Mesendoderm (in vitro differentiated cells): ENCODE measurements around the gene CCDC6.

Experiments used
- DNase-seq: peaks from one replicate; pipeline ENCODE4 v3.0.0; 2013
- H2AK5ac ChIP-seq: 2 replicates; pipeline ENCODE4 v1.6.1; 2013; ENCODE audit warnings: low read length, inconsistent platforms
- H2BK120ac ChIP-seq: 2 replicates; pipeline ENCODE4 v1.6.1; 2013; ENCODE audit warnings: low read depth, mild to moderate bottlenecking, low read length, moderate library complexity, mixed read lengths
- H2BK15ac ChIP-seq: replicated peaks from 2 replicates; pipeline ENCODE4 v1.6.1; 2013; ENCODE audit warnings: low read depth, mild to moderate bottlenecking, moderate library complexity
- H2BK5ac ChIP-seq: 2 replicates; pipeline ENCODE4 v1.6.1; 2013; ENCODE audit warnings: low read length, inconsistent platforms
- H3K18ac ChIP-seq: 2 replicates; pipeline ENCODE4 v1.6.1; 2013; ENCODE audit warnings: mild to moderate bottlenecking, low read length, mixed read lengths
- H3K23ac ChIP-seq: one replicate; pipeline ENCODE4 v1.6.1; 2013; ENCODE audit warnings: low read length
- H3K27ac ChIP-seq: 2 replicates; pipeline ENCODE4 v1.5.1; 2013; ENCODE audit warnings: low read depth, mild to moderate bottlenecking, inconsistent platforms, low read length, moderate library complexity
- H3K27me3 ChIP-seq: 2 replicates; pipeline ENCODE4 v1.6.1; 2013; ENCODE audit warnings: low read length, control low read depth, mild to moderate bottlenecking, inconsistent platforms; ENCODE audit not compliant: insufficient read depth, poor library complexity
- H3K36me3 ChIP-seq: 2 replicates; pipeline ENCODE4 v1.6.1; 2013; ENCODE audit warnings: low read length, inconsistent platforms; ENCODE audit not compliant: control insufficient read depth, insufficient read depth
- H3K4ac ChIP-seq: one replicate; pipeline ENCODE4 v1.6.1; 2013; ENCODE audit warnings: low read depth, mild to moderate bottlenecking, low read length, moderate library complexity
- H3K4me1 ChIP-seq: 2 replicates; pipeline ENCODE4 v1.6.1; 2013; ENCODE audit warnings: low read depth, low read length, inconsistent platforms; ENCODE audit not compliant: control insufficient read depth
- H3K4me2 ChIP-seq: 2 replicates; pipeline ENCODE4 v1.6.1; 2013; ENCODE audit warnings: low read length
- H3K4me3 ChIP-seq: 2 replicates; pipeline ENCODE4 v1.5.1; 2013; ENCODE audit warnings: mild to moderate bottlenecking, low read length
- H3K56ac ChIP-seq: one replicate; pipeline ENCODE4 v1.6.1; 2013; ENCODE audit warnings: low read length
- H3K79me1 ChIP-seq: 2 replicates; pipeline ENCODE4 v1.6.1; 2013; ENCODE audit warnings: low read length, inconsistent platforms
- H3K79me2 ChIP-seq: 2 replicates; pipeline ENCODE4 v1.6.1; 2013; ENCODE audit warnings: mild to moderate bottlenecking, low read length; ENCODE audit not compliant: control insufficient read depth, insufficient read depth
- H3K9ac ChIP-seq: 2 replicates; pipeline ENCODE4 v1.6.1; 2013; ENCODE audit warnings: low read length, inconsistent platforms
- H4K5ac ChIP-seq: one replicate; pipeline ENCODE4 v1.6.1; 2013; ENCODE audit warnings: low read length
- H4K8ac ChIP-seq: one replicate; pipeline ENCODE4 v1.6.1; 2013; ENCODE audit warnings: low read depth, mild to moderate bottlenecking, control low read depth, low read length, moderate library complexity
- WGBS: extraction: QIAGEN DNeasy Blood & Tissue Kit; methylation state at CpG from one replicate; pipeline ENCODE4 v1.1.7; 2013; ENCODE audit warnings: low lambda C conversion rate, missing lambda C conversion rate; ENCODE audit not compliant: insufficient coverage; ENCODE audit errors: extremely low coverage; 5-methylcytosine and 5-hydroxymethylcytosine counted together

Gene CCDC6

DNA sequence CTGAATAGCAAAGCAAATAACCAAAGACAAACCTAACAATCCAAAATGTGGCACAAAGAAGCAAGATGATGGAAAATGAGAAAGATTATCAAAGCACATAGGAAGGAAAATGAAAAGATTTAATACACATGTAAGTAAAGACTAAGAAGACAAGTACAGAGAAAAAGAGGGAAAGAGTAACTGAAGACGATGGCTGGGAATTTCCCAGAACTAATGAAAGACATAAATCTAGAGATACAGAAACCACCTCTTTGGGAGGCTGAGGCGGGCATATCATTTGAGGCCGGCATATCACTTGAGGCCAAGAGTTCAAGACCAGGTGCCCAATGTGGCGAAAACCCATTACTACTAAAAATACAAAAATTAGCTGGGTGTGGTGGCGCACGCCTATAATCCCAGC, 46.8 kb downstream of the CCDC6 start:
- Histone ChIP-seq H2AK5ac (no peak overlapping the region), H2BK5ac (no peak overlapping the region), H3K27ac (no peak overlapping the region), H3K79me1 (peaks cover 13% of the 10 kb centered on the region), H3K23ac (no peak overlapping the region), H3K4me1 (peaks cover 4% of the 10 kb centered on the region), H4K8ac (no peak overlapping the region), H3K4ac (no peak overlapping the region), H3K4me2 (no peak overlapping the region), H3K27me3 (no peaks in the 10 kb centered on the region), H2BK15ac (no peak overlapping the region), H3K18ac (no peak overlapping the region), H3K36me3 (no peaks in the 10 kb centered on the region), H4K5ac (no peak overlapping the region), H3K4me3 (no peak overlapping the region), H3K9ac (no peak overlapping the region), H3K56ac (no peak overlapping the region), H3K79me2 (peaks cover 29% of the 10 kb centered on the region), H2BK120ac (no peak overlapping the region)
- no CpG with 5 or more reads among the region's 6 CpGs for WGBS
- no peak for DNase-seq

DNA sequence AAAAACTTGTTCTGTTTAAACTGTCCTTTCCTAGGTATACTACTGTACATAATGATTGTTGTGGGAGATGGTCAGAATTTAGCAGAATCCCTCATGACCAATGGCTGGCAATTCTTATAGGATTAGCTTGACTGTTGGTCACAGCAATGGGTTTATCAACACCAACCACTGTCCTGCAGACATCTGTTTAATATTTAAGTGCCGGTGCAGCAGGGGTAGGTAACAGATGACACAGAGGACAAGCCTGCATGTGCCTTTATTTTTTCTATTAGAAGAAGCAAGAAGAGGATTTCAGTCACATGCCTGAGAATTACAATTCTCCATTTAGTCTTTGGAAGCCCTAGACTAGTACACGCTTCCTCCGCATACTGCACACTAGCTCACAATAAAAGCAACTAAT, 48.4 kb downstream of the CCDC6 start:
- Histone ChIP-seq H4K5ac (no peak overlapping the region), H3K27me3 (no peaks in the 10 kb centered on the region), H2AK5ac (no peak overlapping the region), H3K9ac (no peak overlapping the region), H4K8ac (no peak overlapping the region), H3K4me3 (no peak overlapping the region), H3K18ac (no peak overlapping the region), H3K4me1 (peaks cover 4% of the 10 kb centered on the region), H3K4me2 (no peak overlapping the region), H3K79me2 (peaks cover 31% of the 10 kb centered on the region), H2BK15ac (no peak overlapping the region), H3K23ac (no peak overlapping the region), H3K56ac (no peak overlapping the region), H3K27ac (no peak overlapping the region), H3K79me1 (peaks cover 13% of the 10 kb centered on the region), H2BK5ac (no peak overlapping the region), H3K36me3 (no peaks in the 10 kb centered on the region), H3K4ac (no peak overlapping the region), H2BK120ac (no peak overlapping the region)
- DNase-seq = no peak
- no CpG with 5 or more reads among the region's 3 CpGs for WGBS

DNA sequence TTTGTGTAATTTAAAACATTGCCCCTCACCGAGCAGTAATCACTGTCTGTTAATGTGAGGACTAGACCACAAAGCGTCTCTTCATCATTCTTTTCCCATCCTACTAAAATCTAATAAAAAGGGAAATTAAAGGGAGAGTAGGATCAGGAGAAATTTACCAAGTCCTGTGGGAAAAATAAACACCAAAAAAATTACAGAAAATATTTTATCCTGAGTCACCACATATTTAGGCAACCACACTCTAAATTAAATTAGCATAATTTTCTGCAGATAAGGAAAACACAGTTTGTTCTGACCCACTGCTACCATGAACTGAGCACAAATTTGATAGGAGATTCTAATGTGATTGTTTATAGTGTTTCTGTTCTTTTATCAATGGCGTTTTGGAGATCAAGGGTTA, 49.3 kb downstream of the CCDC6 start:
- Histone ChIP-seq H3K27me3 (no peaks in the 10 kb centered on the region), H3K18ac (no peak overlapping the region), H3K23ac (no peak overlapping the region), H3K4me1 (peaks cover 4% of the 10 kb centered on the region), H3K27ac (no peak overlapping the region), H2BK15ac (no peak overlapping the region), H3K36me3 (no peaks in the 10 kb centered on the region), H2BK120ac (no peak overlapping the region), H3K4me3 (no peak overlapping the region), H3K56ac (no peak overlapping the region), H3K79me1 (peaks cover 12% of the 10 kb centered on the region), H2AK5ac (no peak overlapping the region), H2BK5ac (no peak overlapping the region), H3K4me2 (no peak overlapping the region), H4K5ac (no peak overlapping the region), H4K8ac (no peak overlapping the region), H3K79me2 (peaks cover 30% of the 10 kb centered on the region), H3K9ac (no peak overlapping the region), H3K4ac (no peak overlapping the region)
- WGBS = no CpG with 5 or more reads among the region's 3 CpGs
- DNase-seq = no peak

DNA sequence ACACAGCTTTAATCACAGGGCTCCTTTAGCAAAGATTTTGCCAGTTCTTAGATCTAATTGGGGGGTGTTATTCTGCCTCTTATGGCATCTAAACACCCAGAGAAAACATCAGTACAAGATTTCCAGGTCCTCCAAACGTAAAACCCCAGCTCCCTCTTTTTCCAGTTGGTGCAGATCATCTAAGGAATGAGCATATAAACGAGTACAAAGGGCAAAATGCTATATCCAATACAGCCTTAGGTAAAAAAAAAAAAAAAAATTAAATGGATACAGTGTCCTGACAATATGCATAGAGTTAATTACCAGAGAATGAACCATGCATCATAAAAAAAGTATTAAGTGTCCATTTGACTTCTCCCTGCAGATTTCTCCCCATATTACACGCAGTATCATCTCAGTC, 50.3 kb downstream of the CCDC6 start:
- H3K4me1 ChIP-seq = peaks cover 4% of the 10 kb centered on the region

DNA sequence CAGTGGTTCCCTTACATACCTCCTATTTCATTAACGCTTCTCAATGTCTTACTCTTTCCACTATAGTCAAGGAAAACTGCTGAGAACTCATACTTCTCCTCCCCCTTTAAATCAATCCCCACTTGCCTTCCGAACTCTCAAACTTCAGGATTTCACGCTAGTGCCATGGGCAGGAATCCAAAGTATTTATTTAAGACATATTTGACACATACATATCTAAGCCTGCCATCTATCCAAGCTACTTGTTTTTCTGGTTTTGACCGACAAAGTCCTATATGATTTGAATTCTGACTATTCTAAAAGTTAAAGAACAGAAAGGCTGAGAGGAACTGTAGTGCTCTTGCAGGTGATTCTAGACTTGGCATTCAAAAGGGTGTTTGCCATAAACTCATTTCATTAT, 51.8 kb downstream of the CCDC6 start:
- H3K56ac ChIP-seq = no peak overlapping the region
- no peak overlapping the region for H3K9ac ChIP-seq
- no CpG with 5 or more reads among the region's 4 CpGs for WGBS
- no peak overlapping the region for H3K4me3 ChIP-seq
- no peaks in the 10 kb centered on the region for H3K36me3 ChIP-seq
- no peak for DNase-seq
- no peak overlapping the region for H2BK5ac ChIP-seq
- H4K8ac ChIP-seq = no peak overlapping the region
- no peak overlapping the region for H3K23ac ChIP-seq
- no peak overlapping the region for H4K5ac ChIP-seq
- H3K4me2 ChIP-seq = no peak overlapping the region
- no peak overlapping the region for H2BK15ac ChIP-seq
- H3K4me1 ChIP-seq = peaks cover 4% of the 10 kb centered on the region
- no peak overlapping the region for H3K18ac ChIP-seq
- H3K79me1 ChIP-seq = peaks cover 6% of the 10 kb centered on the region
- H3K27ac ChIP-seq = no peak overlapping the region
- H3K27me3 ChIP-seq = no peaks in the 10 kb centered on the region
- H2AK5ac ChIP-seq = no peak overlapping the region
- H3K79me2 ChIP-seq = peaks cover 24% of the 10 kb centered on the region
- no peak overlapping the region for H3K4ac ChIP-seq
- no peak overlapping the region for H2BK120ac ChIP-seq

More for the DNA sequence above, 50.3 kb downstream of the CCDC6 start:
- Histone ChIP-seq H3K4ac (no peak overlapping the region), H3K36me3 (no peaks in the 10 kb centered on the region), H4K8ac (no peak overlapping the region), H2BK120ac (no peak overlapping the region), H2BK5ac (no peak overlapping the region), H3K4me2 (no peak overlapping the region), H2AK5ac (no peak overlapping the region), H3K9ac (no peak overlapping the region), H3K79me2 (peaks cover 29% of the 10 kb centered on the region), H3K23ac (no peak overlapping the region), H3K4me3 (no peak overlapping the region), H3K79me1 (peaks cover 12% of the 10 kb centered on the region), H3K56ac (no peak overlapping the region), H2BK15ac (no peak overlapping the region), H3K18ac (no peak overlapping the region), H4K5ac (no peak overlapping the region), H3K27me3 (no peaks in the 10 kb centered on the region), H3K27ac (no peak overlapping the region)
- WGBS = no CpG with 5 or more reads among the region's 3 CpGs
- no peak for DNase-seq

DNA sequence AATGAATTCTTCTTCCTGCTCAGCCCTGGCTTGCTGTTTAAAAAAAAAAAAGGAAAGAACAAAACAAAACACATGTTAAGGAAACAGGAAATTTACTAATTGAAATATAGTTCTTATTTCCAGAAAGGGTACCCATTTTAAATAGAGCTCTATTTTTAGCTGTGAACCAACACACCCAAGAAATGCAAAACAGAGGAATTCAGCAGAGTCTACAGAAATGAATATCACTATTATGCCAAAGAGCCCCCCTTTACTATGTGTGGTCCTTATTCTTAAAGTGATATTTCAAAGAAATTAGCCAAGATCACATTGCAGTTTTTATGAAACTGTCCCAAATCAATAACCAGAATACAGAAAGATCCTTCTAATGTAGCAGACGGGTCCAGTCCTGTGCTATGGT, 53.7 kb downstream of the CCDC6 start:
- H2BK120ac ChIP-seq = no peak overlapping the region
- H3K27ac ChIP-seq = no peak overlapping the region
- H3K36me3 ChIP-seq = no peaks in the 10 kb centered on the region
- H3K4me3 ChIP-seq = no peak overlapping the region
- H3K4ac ChIP-seq = no peak overlapping the region
- no peak overlapping the region for H4K8ac ChIP-seq
- no peaks in the 10 kb centered on the region for H3K27me3 ChIP-seq
- no peak for DNase-seq
- H2BK5ac ChIP-seq = no peak overlapping the region
- no peak overlapping the region for H3K56ac ChIP-seq
- no peak overlapping the region for H4K5ac ChIP-seq
- H2BK15ac ChIP-seq = no peak overlapping the region
- WGBS = no CpG with 5 or more reads among the region's 1 CpG
- no peak overlapping the region for H3K9ac ChIP-seq
- no peak overlapping the region for H2AK5ac ChIP-seq
- H3K23ac ChIP-seq = no peak overlapping the region
- peaks cover 2% of the 10 kb centered on the region for H3K4me1 ChIP-seq
- no peak overlapping the region for H3K4me2 ChIP-seq
- H3K79me2 ChIP-seq = peaks cover 13% of the 10 kb centered on the region
- no peaks in the 10 kb centered on the region for H3K79me1 ChIP-seq
- no peak overlapping the region for H3K18ac ChIP-seq
